ENCODE measurements around the gene DRAXIN.

Gene DRAXIN

DNA sequence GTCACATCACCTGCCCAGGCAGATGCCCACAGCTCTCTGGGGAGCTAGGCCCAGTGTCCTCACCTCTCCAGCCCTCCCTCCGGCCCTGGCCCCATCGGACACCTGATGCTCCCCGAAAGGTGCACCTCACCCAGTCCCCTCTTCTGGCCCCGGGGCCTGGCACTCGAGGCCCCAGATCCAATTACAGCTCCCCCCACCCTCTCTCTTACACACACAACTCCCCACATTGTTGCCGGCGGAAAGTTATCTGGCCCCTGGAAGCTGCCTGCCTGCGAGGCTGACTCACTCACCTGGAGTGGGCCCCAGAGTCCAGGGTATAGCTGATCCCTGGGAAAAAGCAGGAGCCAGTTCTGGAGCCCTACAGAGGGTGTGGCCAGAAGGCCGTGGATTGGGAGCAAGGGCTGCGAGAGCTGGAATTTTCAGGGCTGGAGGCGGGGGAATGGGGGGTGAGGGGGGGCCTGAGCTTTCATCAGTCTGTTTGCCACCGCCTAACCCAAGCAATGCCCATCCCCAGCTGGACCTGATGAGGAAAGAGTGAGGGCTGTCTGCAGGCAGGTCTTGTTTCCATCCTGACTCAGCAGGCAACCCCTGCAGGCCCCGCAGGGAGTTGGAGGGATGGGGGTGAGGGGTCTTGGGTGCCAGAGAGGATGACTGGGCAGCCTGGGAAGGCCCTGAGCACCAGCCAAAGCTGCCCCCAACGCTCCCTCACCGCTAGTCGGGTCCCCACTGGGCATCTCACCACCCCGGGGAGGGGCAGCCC is 38.2 kb upstream of the DRAXIN start:
- H3K4me1 ChIP-seq (ENCODE audit: control insufficient read depth, insufficient read depth, low read length): no peaks in the 10 kb centered on the region
- ChIA-PET POLR2A (interaction anchor here (0.8 to 1.4 kb wide), 5 partner anchors 11 to 391 kb away, joined by 3 to 9 read pairs (median 4); partner anchors contain the start of genes FBXO6 and MTOR), CTCF (interaction anchor here (0.6 to 1.9 kb wide), 9 partner anchors 8 to 616 kb away, joined by 3 to 15 read pairs (median 5); partner anchors contain the start of gene FBXO6)
- no peak overlapping the region for H3K27ac ChIP-seq (ENCODE audit: extremely low read depth, low read depth, low read length)
- no peak overlapping the region for H3K4me3 ChIP-seq (ENCODE audit: low read depth, low read length)
- TF ChIP-seq ZNF184 (tag by site-specific recombination; IDR thresholded peaks at IDR 0.05) (no peak), ZNF112 (tag by site-specific recombination; IDR thresholded peaks at IDR 0.05) (no peak), ZNF335 (tag by site-specific recombination; conservative IDR thresholded peaks at IDR 0.05) (peak; percentile 21; the same call in 1 of the 2 replicates), ZNF600 (tag by site-specific recombination; IDR thresholded peaks at IDR 0.05) (peak; percentile 41; the same call in 1 of the 2 replicates), KLF10 (tag by site-specific recombination; IDR thresholded peaks at IDR 0.05) (no peak), ZNF791 (tag by site-specific recombination; IDR thresholded peaks at IDR 0.05) (no peak), ZIC2 (tag by site-specific recombination; IDR thresholded peaks at IDR 0.05) (peak; percentile 58), SCRT2 (tag by site-specific recombination; IDR thresholded peaks at IDR 0.05) (peak; percentile 73), ZBTB20 (tag by site-specific recombination; IDR thresholded peaks at IDR 0.05) (peak; percentile 75), ZFP69B (tag by site-specific recombination; IDR thresholded peaks at IDR 0.05) (peak; percentile 98), GLIS2 (tag by site-specific recombination; IDR thresholded peaks at IDR 0.05) (peak; percentile 72), ZBTB48 (tag by site-specific recombination; IDR thresholded peaks at IDR 0.05) (peak; percentile 95)
- TF ChIP-seq, protein P1, sequence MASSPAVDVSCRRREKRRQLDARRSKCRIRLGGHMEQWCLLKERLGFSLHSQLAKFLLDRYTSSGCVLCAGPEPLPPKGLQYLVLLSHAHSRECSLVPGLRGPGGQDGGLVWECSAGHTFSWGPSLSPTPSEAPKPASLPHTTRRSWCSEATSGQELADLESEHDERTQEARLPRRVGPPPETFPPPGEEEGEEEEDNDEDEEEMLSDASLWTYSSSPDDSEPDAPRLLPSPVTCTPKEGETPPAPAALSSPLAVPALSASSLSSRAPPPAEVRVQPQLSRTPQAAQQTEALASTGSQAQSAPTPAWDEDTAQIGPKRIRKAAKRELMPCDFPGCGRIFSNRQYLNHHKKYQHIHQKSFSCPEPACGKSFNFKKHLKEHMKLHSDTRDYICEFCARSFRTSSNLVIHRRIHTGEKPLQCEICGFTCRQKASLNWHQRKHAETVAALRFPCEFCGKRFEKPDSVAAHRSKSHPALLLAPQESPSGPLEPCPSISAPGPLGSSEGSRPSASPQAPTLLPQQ (tag by site-specific recombination; IDR thresholded peaks at IDR 0.05): peak; percentile 97
- TF ChIP-seq, protein P2, sequence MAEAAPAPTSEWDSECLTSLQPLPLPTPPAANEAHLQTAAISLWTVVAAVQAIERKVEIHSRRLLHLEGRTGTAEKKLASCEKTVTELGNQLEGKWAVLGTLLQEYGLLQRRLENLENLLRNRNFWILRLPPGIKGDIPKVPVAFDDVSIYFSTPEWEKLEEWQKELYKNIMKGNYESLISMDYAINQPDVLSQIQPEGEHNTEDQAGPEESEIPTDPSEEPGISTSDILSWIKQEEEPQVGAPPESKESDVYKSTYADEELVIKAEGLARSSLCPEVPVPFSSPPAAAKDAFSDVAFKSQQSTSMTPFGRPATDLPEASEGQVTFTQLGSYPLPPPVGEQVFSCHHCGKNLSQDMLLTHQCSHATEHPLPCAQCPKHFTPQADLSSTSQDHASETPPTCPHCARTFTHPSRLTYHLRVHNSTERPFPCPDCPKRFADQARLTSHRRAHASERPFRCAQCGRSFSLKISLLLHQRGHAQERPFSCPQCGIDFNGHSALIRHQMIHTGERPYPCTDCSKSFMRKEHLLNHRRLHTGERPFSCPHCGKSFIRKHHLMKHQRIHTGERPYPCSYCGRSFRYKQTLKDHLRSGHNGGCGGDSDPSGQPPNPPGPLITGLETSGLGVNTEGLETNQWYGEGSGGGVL (tag by site-specific recombination; IDR thresholded peaks at IDR 0.05): peak; percentile 85
- TF ChIP-seq, protein P3, sequence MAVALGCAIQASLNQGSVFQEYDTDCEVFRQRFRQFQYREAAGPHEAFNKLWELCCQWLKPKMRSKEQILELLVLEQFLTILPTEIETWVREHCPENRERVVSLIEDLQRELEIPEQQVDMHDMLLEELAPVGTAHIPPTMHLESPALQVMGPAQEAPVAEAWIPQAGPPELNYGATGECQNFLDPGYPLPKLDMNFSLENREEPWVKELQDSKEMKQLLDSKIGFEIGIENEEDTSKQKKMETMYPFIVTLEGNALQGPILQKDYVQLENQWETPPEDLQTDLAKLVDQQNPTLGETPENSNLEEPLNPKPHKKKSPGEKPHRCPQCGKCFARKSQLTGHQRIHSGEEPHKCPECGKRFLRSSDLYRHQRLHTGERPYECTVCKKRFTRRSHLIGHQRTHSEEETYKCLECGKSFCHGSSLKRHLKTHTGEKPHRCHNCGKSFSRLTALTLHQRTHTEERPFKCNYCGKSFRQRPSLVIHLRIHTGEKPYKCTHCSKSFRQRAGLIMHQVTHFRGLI (tag by site-specific recombination; IDR thresholded peaks at IDR 0.05): no peak
- TF ChIP-seq, protein P4, sequence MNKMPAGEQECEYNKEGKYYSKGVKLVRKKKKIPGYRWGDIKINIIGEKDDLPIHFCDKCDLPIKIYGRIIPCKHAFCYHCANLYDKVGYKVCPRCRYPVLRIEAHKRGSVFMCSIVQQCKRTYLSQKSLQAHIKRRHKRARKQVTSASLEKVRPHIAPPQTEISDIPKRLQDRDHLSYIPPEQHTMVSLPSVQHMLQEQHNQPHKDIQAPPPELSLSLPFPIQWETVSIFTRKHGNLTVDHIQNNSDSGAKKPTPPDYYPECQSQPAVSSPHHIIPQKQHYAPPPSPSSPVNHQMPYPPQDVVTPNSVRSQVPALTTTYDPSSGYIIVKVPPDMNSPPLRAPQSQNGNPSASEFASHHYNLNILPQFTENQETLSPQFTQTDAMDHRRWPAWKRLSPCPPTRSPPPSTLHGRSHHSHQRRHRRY (tag by site-specific recombination; IDR thresholded peaks at IDR 0.05): no peak
- TF ChIP-seq, protein P5, sequence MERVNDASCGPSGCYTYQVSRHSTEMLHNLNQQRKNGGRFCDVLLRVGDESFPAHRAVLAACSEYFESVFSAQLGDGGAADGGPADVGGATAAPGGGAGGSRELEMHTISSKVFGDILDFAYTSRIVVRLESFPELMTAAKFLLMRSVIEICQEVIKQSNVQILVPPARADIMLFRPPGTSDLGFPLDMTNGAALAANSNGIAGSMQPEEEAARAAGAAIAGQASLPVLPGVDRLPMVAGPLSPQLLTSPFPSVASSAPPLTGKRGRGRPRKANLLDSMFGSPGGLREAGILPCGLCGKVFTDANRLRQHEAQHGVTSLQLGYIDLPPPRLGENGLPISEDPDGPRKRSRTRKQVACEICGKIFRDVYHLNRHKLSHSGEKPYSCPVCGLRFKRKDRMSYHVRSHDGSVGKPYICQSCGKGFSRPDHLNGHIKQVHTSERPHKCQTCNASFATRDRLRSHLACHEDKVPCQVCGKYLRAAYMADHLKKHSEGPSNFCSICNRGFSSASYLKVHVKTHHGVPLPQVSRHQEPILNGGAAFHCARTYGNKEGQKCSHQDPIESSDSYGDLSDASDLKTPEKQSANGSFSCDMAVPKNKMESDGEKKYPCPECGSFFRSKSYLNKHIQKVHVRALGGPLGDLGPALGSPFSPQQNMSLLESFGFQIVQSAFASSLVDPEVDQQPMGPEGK (tag by site-specific recombination; IDR thresholded peaks at IDR 0.05): peak; percentile 33
- TF ChIP-seq, protein P6, sequence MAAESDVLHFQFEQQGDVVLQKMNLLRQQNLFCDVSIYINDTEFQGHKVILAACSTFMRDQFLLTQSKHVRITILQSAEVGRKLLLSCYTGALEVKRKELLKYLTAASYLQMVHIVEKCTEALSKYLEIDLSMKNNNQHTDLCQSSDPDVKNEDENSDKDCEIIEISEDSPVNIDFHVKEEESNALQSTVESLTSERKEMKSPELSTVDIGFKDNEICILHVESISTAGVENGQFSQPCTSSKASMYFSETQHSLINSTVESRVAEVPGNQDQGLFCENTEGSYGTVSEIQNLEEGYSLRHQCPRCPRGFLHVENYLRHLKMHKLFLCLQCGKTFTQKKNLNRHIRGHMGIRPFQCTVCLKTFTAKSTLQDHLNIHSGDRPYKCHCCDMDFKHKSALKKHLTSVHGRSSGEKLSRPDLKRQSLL (tag by site-specific recombination; IDR thresholded peaks at IDR 0.05): peak; percentile 89
- peaks cover 4 to 25% of the 10 kb centered on the region in 2 experiments; a peak in 2 of 3 replicates for H3K36me3 ChIP-seq (ENCODE audit: control insufficient read depth in 2 of 2, insufficient read depth in 1 of 2, low read length in 2 of 2)
- H3K9me3 ChIP-seq (ENCODE audit: control insufficient read depth, insufficient read depth, low read depth, low read length): no peaks in the 10 kb centered on the region

Measured in HEK293 (cell line).